ENCODE results near the gene PDIA2.

Gene PDIA2

DNA sequence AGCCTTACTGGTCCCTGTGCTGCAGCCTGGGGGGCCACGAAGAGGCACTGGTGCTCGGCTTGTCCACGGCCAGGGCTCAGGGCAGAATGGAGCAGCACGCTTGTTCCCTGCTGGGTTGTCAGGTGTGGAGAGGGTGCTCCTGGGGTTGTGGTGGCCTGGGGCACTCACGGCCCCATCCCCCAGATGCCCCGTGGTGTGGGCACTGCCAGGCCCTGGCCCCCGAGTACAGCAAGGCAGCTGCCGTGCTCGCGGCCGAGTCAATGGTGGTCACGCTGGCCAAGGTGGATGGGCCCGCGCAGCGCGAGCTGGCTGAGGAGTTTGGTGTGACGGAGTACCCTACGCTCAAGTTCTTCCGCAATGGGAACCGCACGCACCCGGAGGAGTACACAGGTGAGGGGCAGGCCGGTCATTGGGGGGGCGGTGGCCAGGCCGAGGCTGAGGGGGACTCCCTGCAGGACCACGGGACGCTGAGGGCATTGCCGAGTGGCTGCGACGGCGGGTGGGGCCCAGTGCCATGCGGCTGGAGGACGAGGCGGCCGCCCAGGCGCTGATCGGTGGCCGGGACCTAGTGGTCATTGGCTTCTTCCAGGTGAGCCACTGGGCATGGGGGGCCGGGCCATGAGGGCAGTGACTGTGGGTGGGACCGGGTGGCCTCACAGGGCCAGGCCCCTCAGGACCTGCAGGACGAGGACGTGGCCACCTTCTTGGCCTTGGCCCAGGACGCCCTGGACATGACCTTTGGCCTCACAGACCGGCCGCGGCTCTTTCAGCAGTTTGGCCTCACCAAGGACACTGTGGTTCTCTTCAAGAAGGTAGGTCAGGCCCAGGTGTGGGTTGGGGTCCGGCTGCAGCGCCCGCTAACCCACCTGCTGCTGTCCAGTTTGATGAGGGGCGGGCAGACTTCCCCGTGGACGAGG is 1.5 kb downstream of the PDIA2 start:
- TF ChIP-seq, protein P1, sequence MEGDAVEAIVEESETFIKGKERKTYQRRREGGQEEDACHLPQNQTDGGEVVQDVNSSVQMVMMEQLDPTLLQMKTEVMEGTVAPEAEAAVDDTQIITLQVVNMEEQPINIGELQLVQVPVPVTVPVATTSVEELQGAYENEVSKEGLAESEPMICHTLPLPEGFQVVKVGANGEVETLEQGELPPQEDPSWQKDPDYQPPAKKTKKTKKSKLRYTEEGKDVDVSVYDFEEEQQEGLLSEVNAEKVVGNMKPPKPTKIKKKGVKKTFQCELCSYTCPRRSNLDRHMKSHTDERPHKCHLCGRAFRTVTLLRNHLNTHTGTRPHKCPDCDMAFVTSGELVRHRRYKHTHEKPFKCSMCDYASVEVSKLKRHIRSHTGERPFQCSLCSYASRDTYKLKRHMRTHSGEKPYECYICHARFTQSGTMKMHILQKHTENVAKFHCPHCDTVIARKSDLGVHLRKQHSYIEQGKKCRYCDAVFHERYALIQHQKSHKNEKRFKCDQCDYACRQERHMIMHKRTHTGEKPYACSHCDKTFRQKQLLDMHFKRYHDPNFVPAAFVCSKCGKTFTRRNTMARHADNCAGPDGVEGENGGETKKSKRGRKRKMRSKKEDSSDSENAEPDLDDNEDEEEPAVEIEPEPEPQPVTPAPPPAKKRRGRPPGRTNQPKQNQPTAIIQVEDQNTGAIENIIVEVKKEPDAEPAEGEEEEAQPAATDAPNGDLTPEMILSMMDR (IDR thresholded peaks at IDR 0.05; ENCODE audit: low read depth, low read length): no peak
- H3K4me3 ChIP-seq (ENCODE audit: low read depth, low read length): no peak overlapping the region

DNA sequence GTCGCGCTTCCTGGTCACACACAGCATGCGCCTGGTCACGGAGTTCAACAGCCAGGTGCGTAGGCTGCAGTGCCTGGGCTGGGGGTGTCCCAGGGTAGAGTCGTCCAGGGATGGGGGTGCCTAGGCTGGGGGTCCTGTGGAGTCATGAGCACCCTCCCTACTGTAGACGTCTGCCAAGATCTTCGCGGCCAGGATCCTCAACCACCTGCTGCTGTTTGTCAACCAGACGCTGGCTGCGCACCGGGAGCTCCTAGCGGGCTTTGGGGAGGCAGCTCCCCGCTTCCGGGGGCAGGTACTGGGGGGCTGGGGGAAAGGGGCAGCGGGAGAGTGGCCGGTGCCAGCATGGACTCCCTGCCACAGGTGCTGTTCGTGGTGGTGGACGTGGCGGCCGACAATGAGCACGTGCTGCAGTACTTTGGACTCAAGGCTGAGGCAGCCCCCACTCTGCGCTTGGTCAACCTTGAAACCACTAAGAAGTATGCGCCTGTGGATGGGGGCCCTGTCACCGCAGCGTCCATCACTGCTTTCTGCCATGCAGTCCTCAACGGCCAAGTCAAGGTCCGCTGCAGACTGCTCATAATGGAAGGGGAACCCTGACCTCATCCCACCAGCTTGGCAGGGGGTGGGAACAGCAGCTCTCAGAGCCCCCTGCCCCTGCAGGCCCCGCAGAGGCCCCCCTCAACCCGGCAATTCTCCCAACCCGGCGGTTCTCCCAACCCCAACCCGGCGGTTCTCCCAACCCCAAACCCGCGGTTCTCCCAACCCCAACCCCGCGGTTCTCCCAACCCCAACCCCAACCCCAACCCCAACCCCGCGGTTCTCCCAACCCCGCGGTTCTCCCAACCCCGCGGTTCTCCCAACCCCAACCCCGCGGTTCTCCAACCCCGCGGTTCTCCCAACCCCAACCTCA is 2.4 kb downstream of the PDIA2 start:
- H3K4me3 ChIP-seq (ENCODE audit: low read depth, low read length): no peak overlapping the region
- TF ChIP-seq, protein P1 (IDR thresholded peaks at IDR 0.05; ENCODE audit: low read depth, low read length): no peak

DNA sequence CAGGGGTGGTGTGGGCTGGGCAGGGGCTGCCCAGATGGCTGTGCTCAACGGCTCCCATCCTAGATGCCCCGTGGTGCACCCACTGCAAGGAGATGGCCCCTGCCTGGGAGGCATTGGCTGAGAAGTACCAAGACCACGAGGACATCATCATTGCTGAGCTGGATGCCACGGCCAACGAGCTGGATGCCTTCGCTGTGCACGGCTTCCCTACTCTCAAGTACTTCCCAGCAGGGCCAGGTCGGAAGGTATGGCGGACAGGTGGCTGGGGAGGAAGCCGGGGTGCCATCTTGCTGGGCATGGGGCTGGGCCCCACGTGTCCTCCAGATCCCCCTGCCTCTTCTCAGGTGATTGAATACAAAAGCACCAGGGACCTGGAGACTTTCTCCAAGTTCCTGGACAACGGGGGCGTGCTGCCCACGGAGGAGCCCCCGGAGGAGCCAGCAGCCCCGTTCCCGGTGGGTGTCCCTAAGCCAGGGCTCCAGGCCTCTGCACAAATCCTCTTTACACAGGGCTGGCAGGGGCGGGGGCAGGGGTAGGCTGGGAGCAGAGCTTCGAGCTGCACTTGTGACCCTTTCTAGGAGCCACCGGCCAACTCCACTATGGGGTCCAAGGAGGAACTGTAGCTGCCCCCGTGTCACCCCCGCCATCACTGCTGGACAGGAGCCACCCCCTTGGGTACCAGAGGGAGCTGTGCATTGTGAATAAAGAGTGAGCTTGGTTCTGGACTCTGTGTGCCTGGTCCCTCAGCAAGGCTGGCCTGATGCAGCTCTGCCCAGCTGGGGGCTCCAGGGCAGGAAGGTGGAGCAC is 3.7 kb downstream of the PDIA2 start:
- H3K4me3 ChIP-seq (ENCODE audit: low read depth, low read length): no peak overlapping the region
- TF ChIP-seq, protein P1 (IDR thresholded peaks at IDR 0.05; ENCODE audit: low read depth, low read length): no peak

DNA sequence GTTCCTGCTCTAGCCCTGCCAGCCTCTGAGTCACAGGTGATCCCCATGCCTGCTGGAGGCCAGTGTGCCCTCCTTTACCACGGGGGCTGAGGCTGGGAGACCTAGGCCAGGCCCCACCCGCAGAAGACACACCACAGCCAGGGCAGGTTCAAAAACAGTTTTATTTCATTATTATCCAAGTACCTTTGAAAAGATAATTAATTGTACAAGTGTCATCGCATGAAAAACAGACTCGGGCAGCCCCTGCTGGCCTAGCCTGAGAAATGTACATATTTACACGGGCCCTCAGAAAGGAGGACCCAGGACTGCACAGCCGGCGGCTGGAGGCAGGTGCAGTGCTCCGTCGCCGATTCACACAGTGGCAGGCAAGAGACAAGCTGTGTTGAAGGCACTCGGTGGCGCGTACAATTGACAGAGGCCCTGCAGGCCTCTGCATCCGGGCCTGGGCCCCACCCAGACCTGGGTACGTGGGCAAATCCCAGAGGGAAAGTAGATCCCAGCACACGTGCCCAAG is 4.4 kb downstream of the PDIA2 start:
- H3K4me3 ChIP-seq (ENCODE audit: low read depth, low read length): no peak overlapping the region
- TF ChIP-seq, protein P1 (IDR thresholded peaks at IDR 0.05; ENCODE audit: low read depth, low read length): no peak

DNA sequence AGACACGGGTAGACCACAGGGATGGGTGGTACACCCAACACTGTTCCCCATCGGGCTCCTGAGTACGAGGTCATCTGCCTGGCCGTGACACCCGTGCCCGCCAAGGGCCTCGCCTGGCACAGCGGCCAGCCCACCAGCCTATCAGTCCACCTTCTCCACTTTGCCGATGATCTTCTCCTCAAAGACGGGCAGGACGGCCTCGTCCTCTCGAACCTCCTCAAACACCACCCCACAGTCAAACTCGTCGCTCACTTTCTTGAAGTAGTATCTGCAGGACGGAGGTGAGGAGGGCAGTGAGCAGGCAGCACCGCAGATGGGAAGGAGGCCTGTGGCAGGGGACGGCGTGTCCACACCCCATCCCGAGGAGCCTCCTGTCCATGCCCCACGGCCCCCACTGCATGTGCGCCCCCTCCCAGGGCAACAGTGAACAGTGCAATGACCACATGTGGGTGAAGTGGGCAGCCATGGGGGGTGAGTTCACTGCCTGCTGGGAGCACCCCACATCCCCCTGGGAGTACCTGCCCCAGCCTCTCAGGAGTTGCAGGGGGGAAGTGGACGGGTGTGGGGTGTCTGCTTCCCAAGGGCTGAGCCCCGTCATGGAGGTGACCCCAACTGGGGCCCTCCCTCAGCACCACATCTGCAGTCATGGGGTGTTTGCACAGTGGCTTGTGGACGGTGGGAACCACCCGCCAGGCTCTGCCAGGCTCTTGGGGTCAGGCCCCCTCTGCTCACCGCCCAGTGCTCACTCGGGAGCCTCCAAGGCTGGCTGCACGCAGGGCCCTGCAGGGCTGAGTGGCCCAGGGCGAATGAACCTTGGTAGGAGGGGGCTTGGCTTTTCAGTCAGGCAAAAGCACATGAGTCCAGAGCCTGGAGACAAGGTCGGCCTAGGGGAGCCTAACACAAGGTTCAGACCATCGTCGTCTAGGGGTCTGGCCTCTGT is 5.3 kb downstream of the PDIA2 start:
- TF ChIP-seq, protein P1 (IDR thresholded peaks at IDR 0.05; ENCODE audit: low read depth, low read length): no peak
- H3K4me3 ChIP-seq (ENCODE audit: low read depth, low read length): no peak overlapping the region

Measured in WI38 (cell line).